NK-92 (cell line): Measurements from ENCODE around the gene TBX21.
"Not testable (repeated sequence)": the region's sequence is repeated elsewhere in the genome, so short reads cannot be mapped to it uniquely, and the experiment has no call there.

ENCODE experiments used
- DNase-seq: peaks from one replicate; lab custom pipeline; 2025; ENCODE audit not compliant: unreplicated experiment; lab: John Stamatoyannopoulos, UW

TBX21 gene

GRCh38 chr17:47762728-47763127 is 29.7 kb downstream of the TBX21 start:
- no peak for DNase-seq

GRCh38 chr17:47763913-47764582 is 31.0 kb downstream of the TBX21 start:
- no peak for DNase-seq

- not testable (repeated sequence) for DNase-seq
These were observed 40.6 kb downstream of the TBX21 start for GRCh38 chr17:47773649-47774048.

DNA sequence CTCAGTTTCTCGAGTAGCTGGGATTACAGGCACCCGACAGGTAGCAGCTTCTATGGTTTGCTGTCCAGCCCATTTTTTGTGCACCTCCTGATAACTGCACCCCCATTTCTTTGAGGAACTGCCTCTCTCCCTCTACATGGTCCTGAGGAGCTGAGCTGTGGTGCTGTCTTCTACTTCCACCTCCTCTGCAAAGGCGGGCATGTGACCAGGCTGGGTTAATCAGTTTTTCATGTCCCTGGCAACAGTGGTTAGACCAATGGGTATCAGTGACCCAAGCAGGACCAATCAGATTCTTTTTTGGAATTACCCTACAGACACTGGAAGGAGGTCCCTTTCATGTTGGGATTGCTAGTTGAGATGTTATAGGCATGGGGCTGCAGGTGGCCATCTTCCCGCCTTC is 41.3 kb downstream of the TBX21 start:
- no peak for DNase-seq

DNA sequence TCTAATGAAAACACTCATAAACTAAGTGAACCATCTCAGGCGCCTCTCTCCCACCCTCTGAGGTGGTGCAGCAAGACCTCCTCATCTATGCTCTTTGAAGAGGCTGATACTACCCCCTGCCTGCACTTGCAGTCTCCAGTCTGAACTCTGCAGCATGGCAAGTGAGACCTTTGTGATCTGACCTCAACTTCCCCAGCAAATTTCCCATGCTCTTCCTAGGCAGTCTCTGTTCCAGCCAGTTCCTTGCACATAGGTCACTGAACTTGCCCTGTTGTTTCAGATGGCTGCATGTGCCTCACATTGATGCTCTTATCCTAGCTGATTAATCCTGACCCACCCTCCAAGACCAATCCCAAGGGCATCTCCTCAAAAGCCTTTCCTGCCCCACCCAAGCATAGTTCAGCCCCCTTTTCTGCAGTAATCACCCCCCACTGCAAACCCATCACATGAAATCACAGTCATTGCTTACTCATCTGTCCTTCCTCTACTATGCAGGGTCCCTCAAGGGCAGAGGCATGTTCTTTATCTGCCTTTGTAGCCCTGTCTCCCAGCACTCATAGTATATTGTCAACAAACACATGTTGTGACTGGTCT is 42.0 kb downstream of the TBX21 start:
- DNase-seq: no peak

DNA sequence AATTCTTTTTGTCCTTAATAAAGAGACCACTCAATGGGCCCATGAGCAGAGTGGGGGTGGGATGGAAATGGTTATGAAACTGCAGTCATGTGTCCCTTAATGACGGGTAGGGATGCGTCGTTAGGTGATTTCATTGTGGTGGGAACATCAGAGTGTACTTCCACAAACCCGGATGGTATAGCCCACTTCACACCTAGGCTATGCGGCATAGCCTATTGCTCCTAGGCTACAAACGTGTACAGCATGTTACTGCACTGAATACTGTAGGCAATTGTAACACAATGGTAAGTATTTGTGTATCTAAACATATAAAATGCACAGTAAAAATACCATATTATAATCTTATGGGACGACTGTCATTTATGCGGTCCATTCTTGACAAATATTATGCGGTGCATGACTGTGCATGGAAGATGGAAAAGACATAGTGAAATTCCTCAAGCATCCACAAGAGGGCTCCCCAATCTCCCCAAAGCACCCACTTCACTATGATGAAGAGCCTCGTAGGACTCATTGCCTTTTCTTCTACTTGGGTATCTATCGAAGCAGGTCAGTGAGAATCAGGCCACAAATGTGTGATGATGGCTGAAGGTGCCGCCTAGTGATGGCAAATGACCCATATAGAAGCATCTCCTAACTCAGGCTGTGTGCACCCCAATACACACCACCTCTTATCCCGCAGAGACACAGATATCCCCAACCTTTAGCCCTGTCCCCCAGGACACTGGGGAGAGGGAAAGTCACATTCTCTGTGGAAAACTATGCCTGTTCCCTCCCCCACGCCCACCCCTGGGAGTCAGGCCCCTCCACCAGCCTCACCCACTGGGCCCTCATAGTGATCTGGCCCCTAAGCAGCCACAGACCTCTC is 43.5 kb downstream of the TBX21 start:
- no peak for DNase-seq

- DNase-seq: no peak
These were observed 45.2 kb downstream of the TBX21 start for GRCh38 chr17:47778184-47778635.

DNA sequence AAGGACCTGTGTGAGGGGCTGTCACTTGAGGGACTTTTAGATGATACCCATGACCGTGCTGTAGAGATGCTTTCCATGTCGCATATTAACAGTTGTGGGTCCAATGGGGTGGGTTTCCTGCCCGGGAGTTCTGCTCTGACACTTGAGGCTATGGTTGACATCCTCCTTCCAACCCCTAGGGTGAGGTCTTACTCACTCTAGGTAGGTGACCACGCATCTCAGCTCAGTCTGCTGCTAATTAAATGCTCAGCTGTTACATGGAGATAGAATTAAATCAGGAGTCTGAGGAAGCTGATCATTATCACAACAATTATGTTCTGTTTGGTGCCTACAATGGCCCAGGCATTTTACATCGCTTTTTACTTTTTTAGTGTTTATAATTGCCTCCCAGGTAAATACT is 48.4 kb downstream of the TBX21 start:
- DNase-seq: no peak

DNA sequence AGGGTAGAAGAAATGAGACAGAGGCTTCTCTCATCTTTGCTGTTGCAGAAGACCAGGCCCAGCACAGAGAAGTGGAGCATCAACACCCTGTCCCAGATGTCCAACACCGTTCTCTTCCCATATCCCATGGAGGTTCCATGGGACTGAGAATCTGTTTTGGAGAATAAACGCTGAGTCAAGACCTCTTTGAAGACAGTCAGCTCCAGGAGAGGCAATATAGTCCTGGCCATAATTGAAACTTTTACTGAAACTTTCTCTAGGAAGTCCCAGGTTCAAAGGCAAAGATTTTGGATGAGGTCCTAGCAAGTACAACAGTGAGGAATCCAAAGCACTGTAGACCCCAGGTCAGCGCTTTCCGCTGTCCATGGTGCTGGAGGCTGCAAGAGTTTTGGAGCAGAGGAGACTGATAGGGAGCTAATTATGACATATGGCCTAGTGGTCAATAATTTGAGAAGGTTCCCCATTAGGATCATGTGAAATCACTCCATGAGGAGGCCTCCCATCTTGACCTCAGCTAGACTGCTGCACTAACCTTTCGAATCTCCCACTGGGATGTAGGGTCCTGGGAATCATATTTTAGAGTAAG is 52.6 kb downstream of the TBX21 start:
- DNase-seq: no peak

GRCh38 chr17:47789611-47790561 is 56.9 kb downstream of the TBX21 start:
- DNase-seq: no peak

DNA sequence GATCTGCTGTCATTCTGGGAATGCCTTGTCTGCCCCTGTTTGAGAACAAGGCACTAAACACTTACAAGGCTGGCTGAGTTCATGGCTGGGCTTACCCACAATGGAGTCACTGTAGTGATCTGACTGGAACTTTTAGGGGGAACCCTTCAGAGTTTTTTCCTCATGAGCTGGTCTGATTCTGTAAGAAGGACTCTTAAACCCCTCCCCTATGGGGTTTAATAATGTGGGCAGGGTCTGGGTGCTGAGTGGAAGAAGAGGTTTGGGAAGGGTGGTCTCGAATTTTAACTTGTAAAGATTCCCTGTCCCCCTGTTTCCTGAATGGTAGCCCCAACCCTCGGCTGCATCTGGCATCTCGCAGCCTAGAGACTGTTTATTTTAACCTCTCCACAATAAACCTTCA is 58.0 kb downstream of the TBX21 start:
- DNase-seq: no peak

GRCh38 chr17:47792457-47792856 is 59.4 kb downstream of the TBX21 start:
- no peak for DNase-seq

DNA sequence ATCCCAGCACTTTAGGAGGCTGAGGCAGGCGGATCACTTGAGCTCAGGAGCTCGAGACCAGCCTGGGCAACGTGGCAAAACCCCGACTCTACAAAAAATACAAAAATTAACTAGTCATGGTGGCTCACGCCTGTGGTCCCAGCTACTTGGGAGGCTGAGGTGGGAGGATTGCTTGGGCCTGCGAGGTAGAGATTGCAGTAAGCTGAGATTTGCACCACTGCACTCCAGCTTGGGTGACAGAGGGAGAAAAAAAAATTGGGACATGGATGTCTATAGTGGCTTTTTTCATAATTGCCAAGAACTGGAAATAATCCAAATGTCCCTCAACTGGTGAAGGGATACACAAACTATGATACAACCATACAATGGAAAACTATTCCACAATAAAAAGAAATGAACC is 59.9 kb downstream of the TBX21 start:
- DNase-seq: no peak
